GM10266 (cell line): ENCODE results near the gene NELFB.

Experiments
- DNase-seq: peaks from one replicate; pipeline ENCODE4 v3.0.0; 2012; ENCODE audit errors: extremely low spot score
- CTCF ChIP-seq: IDR thresholded peaks from 2 replicates; pipeline ENCODE4 v1.5.1; 2012; ENCODE audit warnings: mild to moderate bottlenecking, low read depth; ENCODE audit not compliant: control insufficient read depth, insufficient read depth; ENCODE audit errors: missing control alignments

NELFB gene

GRCh38 chr9:137215196-137215986 is 39.7 kb upstream of the NELFB start:
- no peak for TF ChIP-seq CTCF
- DNase-seq, result no peak

GRCh38 chr9:137216188-137216965 is 38.8 kb upstream of the NELFB start:
- no peak for TF ChIP-seq CTCF

GRCh38 chr9:137217276-137218211 is 37.6 kb upstream of the NELFB start:
- no peak for TF ChIP-seq CTCF
- DNase-seq, result no peak

More at GRCh38 chr9:137216188-137216965, 38.8 kb upstream of the NELFB start:
- DNase-seq, result no peak

- no peak for TF ChIP-seq CTCF
- no peak for DNase-seq
Measured at GRCh38 chr9:137218212-137218753, 36.8 kb upstream of the NELFB start.

- no peak for DNase-seq
- TF ChIP-seq CTCF, result no peak
Measured at GRCh38 chr9:137218754-137219271, 36.3 kb upstream of the NELFB start.

- no peak for DNase-seq
- TF ChIP-seq CTCF, result no peak
Measured at GRCh38 chr9:137219757-137220316, 35.3 kb upstream of the NELFB start.
